K562 (cell line): Measurements from ENCODE around the gene CACNA2D3. TPM values are rescaled to one million over a fixed set of nuclear protein-coding genes. Genes with fewer than 3 reads are reported as not detected.
"Not testable (repeated sequence)": the region's sequence is repeated elsewhere in the genome, so short reads cannot be mapped to it uniquely, and the experiment has no call there.

ENCODE experiments used
- ATAC-seq: fragments of 200-7000 bp; cut with Tn5 transposase; 3 replicates; pipeline ENCODE4 v1.9.1; 2020; ENCODE audit warnings: moderate library complexity
- BruUV-seq: library from RNA; stranded (reverse); fragments of 400-500 nt; replicated peaks from 2 replicates; lab custom pipeline; 2021; lab: Mats Ljungman, UMichigan
- CTCF ChIA-PET: fragments of 300-600 bp; formaldehyde crosslinking; extraction: SDS; loops from one replicate; lab custom pipeline; 2021; ENCODE audit warnings: low intra/inter-chr PET ratio; lab: Yijun Ruan, JAX
- POLR2A ChIA-PET: fragments of 300-600, 350-650 bp; sonication (Branson Sonifier 250); formaldehyde crosslinking; extraction: SDS; loops from one replicate; lab custom pipeline; 2021; ENCODE audit warnings: antibody characterized with exemption, inconsistent platforms; lab: Yijun Ruan, JAX
- DNase-seq, 4 experiments: peaks; one replicate each; pipeline versions ENCODE4 v3.0.0 to v3.0.0-alpha.2; 2011 to 2018; ENCODE audit warnings: low spot score in 3 of 4, mixed read lengths in 3 of 4; ENCODE audit errors: extremely low read depth in 1 of 4
- FAIRE-seq: peaks from 2 replicates; lab custom pipeline; 2011; peaks lifted over from hg19 to GRCh38; lab: Jason Lieb, UNC
- H2AFZ ChIP-seq: 2 replicates; pipeline ENCODE4 v1.6.0; 2011; ENCODE audit warnings: low read depth, low read length, control low read depth, inconsistent platforms
- H3K27ac ChIP-seq: fragments of 200-600 bp; 3 replicates; pipeline ENCODE4 v1.8.0; 2011; ENCODE audit warnings: low read depth, mild to moderate bottlenecking, control low read depth, inconsistent platforms, low read length, moderate library complexity, mixed read lengths; ENCODE audit errors: extremely low read depth
- H3K27me3 ChIP-seq, 2 experiments: fragments of 300-600 bp in 1 of 2; 2 replicates in 1 of 2; 3 replicates in 1 of 2; pipeline versions ENCODE4 v1.6.0 to v1.8.0; 2011; ENCODE audit warnings: inconsistent platforms in 2 of 2, low read length in 2 of 2, mild to moderate bottlenecking in 1 of 2, mixed read lengths in 1 of 2, moderate library complexity in 1 of 2; ENCODE audit not compliant: control insufficient read depth in 2 of 2, insufficient read depth in 2 of 2
- H3K36me3 ChIP-seq: fragments of 300-600 bp; 3 replicates; pipeline ENCODE4 v1.8.0; 2011; ENCODE audit warnings: mild to moderate bottlenecking, low read length, inconsistent platforms; ENCODE audit not compliant: control insufficient read depth, insufficient read depth
- H3K4me1 ChIP-seq, 2 experiments: fragments of 200-600 bp in 1 of 2; replicated peaks in 1 of 2; 2 replicates in 1 of 2; 3 replicates in 1 of 2; pipeline versions ENCODE4 v1.5.1 to v1.8.0; 2011; ENCODE audit warnings: inconsistent platforms in 2 of 2, low read length in 2 of 2, mild to moderate bottlenecking in 1 of 2, mixed read lengths in 1 of 2, moderate library complexity in 1 of 2; ENCODE audit not compliant: control insufficient read depth in 2 of 2, insufficient read depth in 2 of 2
- H3K4me2 ChIP-seq: 2 replicates; pipeline ENCODE4 v1.6.1; 2011; ENCODE audit warnings: low read length, control low read depth, inconsistent platforms, mixed read lengths; ENCODE audit not compliant: insufficient read depth
- H3K4me3 ChIP-seq: fragments of 200-600 bp; sonication (generic), shearing (Covaris generic); 2 replicates; pipeline ENCODE4 v1.5.1; 2016; ENCODE audit warnings: control low read depth, inconsistent platforms
- H3K79me2 ChIP-seq: fragments of 200-600 bp; 3 replicates; pipeline ENCODE4 v1.8.0; 2011; ENCODE audit warnings: low read length, inconsistent platforms; ENCODE audit not compliant: control insufficient read depth, insufficient read depth
- H3K9ac ChIP-seq, 2 experiments: 2 replicates each; pipeline versions ENCODE4 v1.6.0 to v1.6.1; 2011; ENCODE audit warnings: low read depth in 2 of 2, low read length in 2 of 2, control low read depth in 1 of 2, inconsistent platforms in 1 of 2, mild to moderate bottlenecking in 1 of 2, mixed read lengths in 1 of 2; ENCODE audit not compliant: insufficient read depth in 1 of 2
- H3K9me1 ChIP-seq: one replicate; pipeline ENCODE4 v1.6.0; 2011; ENCODE audit warnings: inconsistent platforms, mild to moderate bottlenecking, low read length, moderate library complexity; ENCODE audit not compliant: control insufficient read depth, insufficient read depth
- H3K9me3 ChIP-seq: replicated peaks from 2 replicates; pipeline ENCODE4 v1.5.1; 2011; ENCODE audit warnings: low read depth, low read length, inconsistent platforms; ENCODE audit not compliant: control insufficient read depth, insufficient read depth
- H4K20me1 ChIP-seq: replicated peaks from 2 replicates; pipeline ENCODE4 v1.6.1; 2011; ENCODE audit warnings: low read length, inconsistent platforms, mixed read lengths; ENCODE audit not compliant: control insufficient read depth, insufficient read depth
- RAD51 ChIP-seq: fragments of 450-650 bp; IDR thresholded peaks from 2 replicates; pipeline ENCODE4 v1.7.1; 2016; ENCODE audit warnings: low read depth, mild to moderate bottlenecking, borderline replicate concordance
- YY1 ChIP-seq, 3 experiments: IDR thresholded peaks; 2 replicates each; pipeline ENCODE4 v1.6.1; 2011; ENCODE audit warnings: low read length in 2 of 3, mild to moderate bottlenecking in 2 of 3, moderate library complexity in 2 of 3, borderline replicate concordance in 1 of 3, control low read depth in 1 of 3, low read depth in 1 of 3; ENCODE audit not compliant: insufficient read depth in 3 of 3, insufficient replicate concordance in 2 of 3, control insufficient read depth in 1 of 3, insufficient read length in 1 of 3; ENCODE audit errors: extremely low read depth in 1 of 3
- WGBS: fragments of 100-300 bp; shearing (Covaris generic); methylation state at CpG from one replicate; pipeline ENCODE4 v1.1.6; 2016; ENCODE audit warnings: low coverage, mixed read lengths; ENCODE audit not compliant: insufficient coverage; ENCODE audit errors: missing lambda C conversion rate; 5-methylcytosine and 5-hydroxymethylcytosine counted together
- in situ Hi-C: fragments of 300-500 bp; cut with MboI; formaldehyde crosslinking; loops from 4 replicates; pipeline ENCODE4 v1.15.0; 2018; ENCODE audit warnings: inconsistent platforms, mixed read lengths
- intact Hi-C: fragments of 100-400 bp; cut with micrococcal nuclease; formaldehyde crosslinking; loops from 2 replicates; pipeline ENCODE4 v1.14.2; 2022
- polyA plus RNA-seq, 8 experiments: library from polyadenylated mRNA; depleted of rRNA in 4 of 8; stranded (reverse) in 5 of 8; unstranded in 3 of 8; fragments of >200 nt; fragmentation: Nextera tagmentation in 2 of 8; fragmentation: Illumina TruSeq in 1 of 8; extraction: Ambion mirVana in 2 of 8; extraction: Trizol in 1 of 8; gene quantifications; 2 replicates each; pipeline versions ENCODE4 v1.2.1 to v1.2.3, GENCODE V29; 2011 to 2014; ENCODE audit warnings: inconsistent platforms in 1 of 8, missing spikeins in 1 of 8
- total RNA-seq, 7 experiments: library from RNA; depleted of rRNA in 6 of 7; stranded (reverse); fragments of >200 nt in 6 of 7; fragmentation: Illumina TruSeq in 2 of 7; extraction: Trizol in 2 of 7; gene quantifications; 2 replicates each; pipeline versions ENCODE4 v1.2.1 to v1.2.3, GENCODE V29; 2011 to 2021; ENCODE audit warnings: low replicate concordance in 1 of 7
- TF ChIP-seq, protein P1 (sequence below), 2 experiments: fragments of 450-650 bp; IDR thresholded peaks; 2 replicates each; pipeline ENCODE4 v1.6.1; 2016; ENCODE audit warnings: mild to moderate bottlenecking in 2 of 2, borderline replicate concordance in 1 of 2, low read depth in 1 of 2, moderate library complexity in 1 of 2
- TF ChIP-seq, protein P2 (sequence below): sonication (generic); formaldehyde crosslinking; IDR thresholded peaks from 2 replicates; pipeline ENCODE4 v1.8.1; 2023; ENCODE audit warnings: mild to moderate bottlenecking, missing genetic modification reagents

The CACNA2D3 gene
- total and polyA plus RNA-seq, 9 of the 15 experiments (the other 6 are each of a cell fraction or from before 2014, with no cell fraction given), result 0.01 TPM; not detected in 8

DNA sequence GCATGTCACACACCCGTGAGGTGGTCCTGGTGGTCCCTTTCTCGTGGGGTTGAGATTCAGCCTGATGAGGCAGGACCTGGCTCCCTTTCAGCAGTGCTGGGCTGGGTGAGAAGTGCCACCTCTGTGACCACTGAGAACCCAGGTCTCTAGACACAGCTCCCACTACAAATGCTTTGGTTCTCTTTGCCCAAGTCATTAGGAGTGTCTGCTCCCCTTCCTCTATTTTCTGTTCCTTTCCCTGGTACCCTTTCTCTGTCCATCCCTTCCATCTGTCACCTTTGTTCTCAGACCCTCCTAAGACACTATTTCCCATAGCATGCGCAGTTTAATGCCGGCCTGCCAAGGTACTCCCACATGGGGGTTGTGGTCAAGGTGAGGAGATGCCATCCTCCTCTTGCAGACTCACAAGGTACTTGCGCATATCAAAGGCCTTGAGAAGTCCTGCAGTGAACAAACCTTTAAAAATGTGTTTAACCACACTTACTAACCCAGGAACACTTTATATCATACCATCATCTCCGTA, 507.8 kb downstream of the CACNA2D3 start (continued):
- TF ChIP-seq, protein P1, sequence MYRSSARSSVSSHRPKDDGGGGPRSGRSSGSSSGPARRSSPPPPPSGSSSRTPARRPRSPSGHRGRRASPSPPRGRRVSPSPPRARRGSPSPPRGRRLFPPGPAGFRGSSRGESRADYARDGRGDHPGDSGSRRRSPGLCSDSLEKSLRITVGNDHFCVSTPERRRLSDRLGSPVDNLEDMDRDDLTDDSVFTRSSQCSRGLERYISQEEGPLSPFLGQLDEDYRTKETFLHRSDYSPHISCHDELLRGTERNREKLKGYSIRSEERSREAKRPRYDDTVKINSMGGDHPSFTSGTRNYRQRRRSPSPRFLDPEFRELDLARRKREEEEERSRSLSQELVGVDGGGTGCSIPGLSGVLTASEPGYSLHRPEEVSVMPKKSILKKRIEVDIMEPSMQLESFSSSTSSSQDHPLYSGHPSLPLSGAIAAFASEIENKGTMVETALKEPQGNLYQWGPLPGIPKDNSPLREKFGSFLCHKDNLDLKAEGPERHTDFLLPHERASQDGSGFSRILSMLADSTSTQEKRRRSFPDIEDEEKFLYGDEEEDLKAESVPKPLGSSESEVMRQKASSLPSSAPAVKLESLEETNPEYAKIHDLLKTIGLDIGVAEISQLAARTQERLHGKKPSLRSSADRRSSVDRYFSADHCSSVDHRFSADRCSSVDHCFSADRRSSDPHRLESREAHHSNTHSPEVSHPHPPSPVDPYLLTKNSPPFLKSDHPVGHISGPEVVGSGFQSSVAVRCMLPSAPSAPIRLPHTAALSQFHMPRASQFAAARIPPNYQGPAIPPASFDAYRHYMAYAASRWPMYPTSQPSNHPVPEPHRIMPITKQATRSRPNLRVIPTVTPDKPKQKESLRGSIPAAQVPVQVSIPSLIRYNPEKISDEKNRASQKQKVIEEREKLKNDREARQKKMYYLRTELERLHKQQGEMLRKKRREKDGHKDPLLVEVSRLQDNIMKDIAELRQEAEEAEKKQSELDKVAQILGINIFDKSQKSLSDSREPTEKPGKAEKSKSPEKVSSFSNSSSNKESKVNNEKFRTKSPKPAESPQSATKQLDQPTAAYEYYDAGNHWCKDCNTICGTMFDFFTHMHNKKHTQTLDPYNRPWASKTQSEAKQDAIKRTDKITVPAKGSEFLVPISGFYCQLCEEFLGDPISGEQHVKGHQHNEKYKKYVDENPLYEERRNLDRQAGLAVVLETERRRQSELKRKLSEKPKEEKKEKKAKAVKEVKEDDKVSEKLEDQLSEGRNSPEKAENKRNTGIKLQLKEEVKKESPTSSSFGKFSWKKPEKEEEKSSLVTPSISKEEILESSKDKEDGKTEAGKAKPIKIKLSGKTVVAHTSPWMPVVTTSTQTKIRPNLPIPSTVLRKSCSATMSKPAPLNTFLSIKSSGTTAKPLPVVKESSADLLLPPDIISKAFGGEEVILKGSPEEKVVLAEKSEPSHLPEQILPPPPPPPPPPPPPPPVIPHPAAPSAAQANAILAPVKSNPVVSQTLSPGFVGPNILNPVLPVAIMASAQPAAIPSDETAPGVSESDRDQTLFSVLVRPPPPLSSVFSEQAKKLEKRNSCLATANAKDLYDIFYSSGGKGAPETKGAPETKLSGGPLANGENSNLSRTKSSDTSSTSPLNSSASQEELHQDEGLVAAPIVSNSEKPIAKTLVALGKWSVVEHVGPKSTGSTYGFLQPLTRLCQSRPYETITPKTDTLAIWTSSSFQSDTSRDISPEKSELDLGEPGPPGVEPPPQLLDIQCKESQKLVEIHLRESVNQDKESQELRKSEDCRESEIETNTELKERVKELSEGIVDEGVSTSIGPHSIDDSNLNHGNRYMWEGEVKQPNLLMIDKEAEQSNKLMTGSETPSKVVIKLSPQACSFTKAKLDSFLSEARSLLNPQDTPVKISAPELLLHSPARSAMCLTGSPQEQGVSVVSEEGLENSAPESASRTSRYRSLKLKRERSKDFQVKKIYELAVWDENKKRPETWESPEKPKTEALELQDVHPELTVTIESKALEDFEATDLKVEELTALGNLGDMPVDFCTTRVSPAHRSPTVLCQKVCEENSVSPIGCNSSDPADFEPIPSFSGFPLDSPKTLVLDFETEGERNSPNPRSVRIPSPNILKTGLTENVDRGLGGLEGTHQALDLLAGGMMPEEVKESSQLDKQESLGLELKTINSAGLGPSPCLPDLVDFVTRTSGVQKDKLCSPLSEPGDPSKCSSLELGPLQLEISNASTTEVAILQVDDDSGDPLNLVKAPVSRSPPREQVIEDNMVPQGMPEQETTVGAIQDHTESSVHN (IDR thresholded peaks at IDR 0.05; ENCODE audit: borderline replicate concordance in 1 of 2, low read depth in 1 of 2), result no peak
- TF ChIP-seq YY1 (IDR thresholded peaks at IDR 0.05; ENCODE audit: borderline replicate concordance in 1 of 3, control insufficient read depth in 1 of 3, extremely low read depth in 1 of 3, insufficient read depth in 3 of 3, insufficient read length in 1 of 3, insufficient replicate concordance in 2 of 3, low read depth in 1 of 3, low read length in 2 of 3) (no peak), RAD51 (no peak)
- TF ChIP-seq, protein P2, sequence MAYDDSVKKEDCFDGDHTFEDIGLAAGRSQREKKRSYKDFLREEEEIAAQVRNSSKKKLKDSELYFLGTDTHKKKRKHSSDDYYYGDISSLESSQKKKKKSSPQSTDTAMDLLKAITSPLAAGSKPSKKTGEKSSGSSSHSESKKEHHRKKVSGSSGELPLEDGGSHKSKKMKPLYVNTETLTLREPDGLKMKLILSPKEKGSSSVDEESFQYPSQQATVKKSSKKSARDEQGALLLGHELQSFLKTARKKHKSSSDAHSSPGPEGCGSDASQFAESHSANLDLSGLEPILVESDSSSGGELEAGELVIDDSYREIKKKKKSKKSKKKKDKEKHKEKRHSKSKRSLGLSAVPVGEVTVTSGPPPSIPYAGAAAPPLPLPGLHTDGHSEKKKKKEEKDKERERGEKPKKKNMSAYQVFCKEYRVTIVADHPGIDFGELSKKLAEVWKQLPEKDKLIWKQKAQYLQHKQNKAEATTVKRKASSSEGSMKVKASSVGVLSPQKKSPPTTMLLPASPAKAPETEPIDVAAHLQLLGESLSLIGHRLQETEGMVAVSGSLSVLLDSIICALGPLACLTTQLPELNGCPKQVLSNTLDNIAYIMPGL, result no peak

DNA sequence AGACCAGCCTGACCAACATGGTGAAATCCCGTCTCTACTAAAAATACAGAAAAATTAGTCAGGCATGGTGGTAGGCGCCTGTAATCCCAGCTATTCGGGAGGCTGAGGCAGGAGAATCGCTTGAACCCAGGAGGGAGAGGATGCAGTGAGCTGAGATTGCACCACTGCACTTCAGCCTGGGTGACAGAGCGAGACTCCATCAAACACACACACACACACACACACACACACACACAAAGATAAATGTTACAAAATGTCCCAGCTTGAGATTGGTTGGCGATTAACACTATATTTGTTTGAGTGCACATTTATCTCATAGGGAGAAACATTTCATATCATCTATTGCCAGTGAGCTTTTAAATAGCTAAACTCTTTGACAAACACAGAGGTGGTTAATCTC, 508.6 kb downstream of the CACNA2D3 start:
- in situ Hi-C loops, H3K79me2 ChIP-seq, H4K20me1 ChIP-seq, H3K4me2 ChIP-seq, H3K4me3 ChIP-seq, H3K4me1 ChIP-seq, BruUV-seq, intact Hi-C loops, H3K9ac ChIP-seq, FAIRE-seq, POLR2A ChIA-PET, H3K9me3 ChIP-seq, ATAC-seq, DNase-seq, H3K27ac ChIP-seq, H2AFZ ChIP-seq, H3K36me3 ChIP-seq, H3K27me3 ChIP-seq, H3K9me1 ChIP-seq, CTCF ChIA-PET: not testable (repeated sequence)
- WGBS, result 0% methylated on average over 4 of the region's 6 CpGs
